HG03521 (cell line): ENCODE results near the gene INO80C.

ENCODE experiments used
- ATAC-seq: cut with Tn5 transposase; IDR thresholded peaks from one replicate; pipeline ENCODE4 v1.9.1; 2021; ENCODE audit warnings: mild to moderate bottlenecking, moderate library complexity; ENCODE audit not compliant: unreplicated experiment

INO80C gene

DNA sequence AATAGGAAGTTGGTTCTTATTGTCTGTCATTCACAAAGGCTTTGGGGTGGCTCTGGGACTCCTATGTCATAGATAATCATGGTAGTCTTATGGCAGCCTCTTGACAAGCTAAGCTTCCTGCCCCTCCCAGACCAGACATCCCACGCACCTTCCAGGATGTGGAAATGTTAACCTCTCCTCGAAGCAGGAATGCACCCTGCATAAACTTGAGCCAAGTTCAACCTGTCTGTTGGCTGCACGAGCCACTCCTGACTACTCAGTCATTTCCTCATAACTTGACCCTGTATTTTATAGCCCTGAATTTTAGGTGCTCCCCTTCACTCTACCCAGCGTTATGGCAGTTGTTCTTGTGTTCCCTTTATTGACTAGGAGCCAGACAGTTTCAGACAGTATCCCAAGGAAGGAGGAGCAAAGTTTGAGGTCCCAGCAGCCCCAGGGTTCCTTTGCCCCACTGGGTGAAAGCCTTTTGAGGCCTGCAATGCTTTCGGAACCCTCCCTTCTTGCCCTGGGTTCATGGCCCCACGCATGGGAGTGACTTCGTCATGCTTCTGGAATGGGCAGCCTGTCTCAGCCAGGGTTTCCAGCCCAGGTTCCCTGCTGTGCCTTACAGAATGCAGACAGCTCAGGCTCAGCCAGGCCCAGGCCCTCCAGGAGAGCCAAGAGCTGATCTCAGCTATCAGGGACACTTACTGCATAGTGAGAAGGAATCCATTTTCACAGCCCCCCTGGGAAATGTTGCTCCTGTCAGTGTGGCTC, 15.6 kb upstream of the INO80C start:
- no peak for ATAC-seq

DNA sequence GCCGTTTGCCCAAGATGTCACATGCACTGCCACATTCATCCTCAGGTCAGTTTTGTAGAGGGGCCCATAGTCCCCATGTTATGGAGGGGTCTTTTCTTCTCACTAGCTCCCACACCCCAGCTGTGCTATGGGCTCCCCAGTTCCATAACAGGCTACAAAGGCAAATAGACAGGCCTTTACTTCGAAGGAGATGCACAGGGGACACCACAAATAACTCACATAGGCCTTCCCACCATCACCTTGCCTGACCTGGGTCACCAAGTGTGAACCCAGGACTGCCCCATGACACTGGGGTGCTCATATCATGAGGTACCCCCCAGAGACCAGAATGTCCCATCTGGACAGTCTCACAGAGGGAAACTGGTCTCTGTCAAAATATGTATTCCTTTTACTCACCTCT, 15.0 kb upstream of the INO80C start:
- no peak for ATAC-seq

- ATAC-seq: no peak
Measured at GRCh38 chr18:35511833-35512232, 14.1 kb upstream of the INO80C start.

GRCh38 chr18:35511428-35511827, 13.7 kb upstream of the INO80C start:
- no peak for ATAC-seq

GRCh38 chr18:35510076-35510651, 12.4 kb upstream of the INO80C start:
- no peak for ATAC-seq

GRCh38 chr18:35508746-35509338, 11.1 kb upstream of the INO80C start:
- ATAC-seq: no peak

DNA sequence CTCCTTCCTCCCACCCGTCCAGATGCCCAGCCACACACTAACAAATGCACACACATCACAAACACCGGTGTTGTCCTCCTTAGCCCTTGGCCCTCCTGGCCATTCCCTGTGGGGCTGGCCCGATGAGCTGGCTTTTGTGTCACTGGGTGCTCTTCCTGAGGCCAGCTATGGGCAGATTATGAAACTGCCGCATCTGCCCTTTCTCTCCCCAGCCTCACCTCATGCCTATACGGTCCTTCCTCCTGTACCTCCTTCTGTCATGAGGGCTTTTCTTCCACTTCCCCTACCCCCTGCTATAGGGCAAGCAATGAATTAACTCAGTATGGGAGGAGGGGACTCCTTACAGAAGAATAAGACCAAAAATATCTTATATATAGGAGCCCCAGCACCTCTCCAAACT, 10.3 kb upstream of the INO80C start:
- no peak for ATAC-seq

- no peak for ATAC-seq
Measured at GRCh38 chr18:35507623-35508022, 9.9 kb upstream of the INO80C start.

DNA sequence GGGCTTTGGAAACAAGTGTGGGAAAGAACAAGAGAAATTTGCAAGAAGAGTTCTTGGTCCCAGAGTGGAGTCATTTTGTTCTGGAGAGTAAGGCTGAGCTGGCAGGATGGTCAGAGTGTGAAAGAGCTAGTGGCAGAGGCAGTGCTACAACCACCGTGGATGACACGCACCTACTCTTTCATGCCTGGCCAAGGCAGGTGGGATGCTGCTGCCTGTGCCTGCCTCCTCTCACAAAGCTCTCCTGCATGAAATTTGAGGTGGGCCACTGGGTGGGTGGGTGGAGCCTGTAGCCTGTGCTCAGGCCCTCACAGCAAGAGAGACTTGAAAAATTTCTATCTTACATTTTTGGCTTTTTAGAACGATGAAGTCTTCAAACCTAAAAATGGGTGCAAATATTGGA, 9.4 kb upstream of the INO80C start:
- ATAC-seq: no peak

DNA sequence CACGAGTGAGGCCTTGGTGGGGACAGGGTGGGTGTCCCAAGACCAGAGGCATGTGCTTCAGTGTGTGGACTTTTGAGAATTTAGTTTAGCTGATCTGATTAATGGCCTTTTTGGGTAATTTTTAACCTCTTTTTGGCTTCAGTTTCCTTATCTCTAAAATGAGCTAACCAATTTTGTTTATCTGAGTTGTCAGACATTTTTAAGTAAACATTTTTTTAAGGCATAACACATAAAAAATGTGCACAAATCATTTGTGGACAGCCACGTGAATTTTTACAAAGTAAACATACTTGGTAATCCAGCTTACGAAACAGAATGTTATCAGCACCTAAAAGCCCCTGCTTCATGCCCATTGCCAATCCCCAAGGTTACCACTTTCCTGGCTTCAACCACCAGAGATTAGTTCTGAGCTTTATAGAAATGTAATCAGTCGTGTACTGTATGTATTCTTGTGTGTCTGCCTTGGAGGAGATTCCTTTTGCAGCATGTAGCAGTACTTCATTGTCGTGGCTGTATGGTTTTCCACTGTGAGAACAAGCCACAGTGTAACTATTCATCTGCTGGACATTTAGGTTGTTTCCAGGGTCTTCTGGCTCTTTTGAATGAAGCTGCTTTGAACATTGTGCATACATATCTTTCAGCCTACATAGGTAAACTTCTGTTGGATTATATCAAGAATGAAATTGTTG, 8.4 kb upstream of the INO80C start:
- ATAC-seq: no peak

GRCh38 chr18:35504996-35505395, 7.2 kb upstream of the INO80C start:
- ATAC-seq: no peak

GRCh38 chr18:35502052-35502451, 4.3 kb upstream of the INO80C start:
- no peak for ATAC-seq

- ATAC-seq: no peak
Measured at GRCh38 chr18:35501369-35501768, 3.6 kb upstream of the INO80C start.

DNA sequence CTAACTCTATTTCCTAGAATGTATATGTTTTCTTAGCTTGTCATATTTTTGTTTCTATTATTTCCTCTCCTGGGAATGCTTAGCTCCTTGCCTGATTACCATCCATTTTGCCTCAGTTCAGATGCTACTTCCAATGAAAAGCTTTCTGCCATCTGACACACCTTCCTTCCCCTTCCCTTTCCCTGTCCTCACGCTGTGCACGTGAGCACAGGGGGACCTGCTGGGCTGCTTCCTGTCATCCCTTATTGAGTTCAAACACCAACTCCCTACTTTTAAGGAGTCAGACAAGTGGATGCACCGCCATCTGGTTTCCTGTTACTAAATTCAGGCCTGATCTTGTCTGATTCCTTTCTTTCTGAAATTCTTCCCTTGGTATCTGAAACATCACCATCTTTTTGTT, 2.4 kb upstream of the INO80C start:
- no peak for ATAC-seq

DNA sequence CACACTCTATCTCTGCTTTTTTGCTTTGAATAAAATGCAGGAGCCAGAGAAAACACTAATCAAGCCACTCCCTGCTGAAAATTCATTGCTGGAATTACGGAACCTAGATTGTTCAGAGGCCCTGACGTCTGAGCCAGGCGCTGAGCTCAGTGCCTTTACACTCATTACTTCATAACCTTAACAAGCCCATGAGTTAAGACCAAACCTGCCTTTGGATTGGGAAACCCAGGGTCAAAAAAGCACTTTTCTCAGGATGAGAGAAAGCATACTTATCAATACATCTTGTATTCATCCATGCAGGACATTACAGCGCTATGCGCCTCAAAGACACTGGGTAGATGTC, 762 bp downstream of the INO80C start:
- ATAC-seq: peak; percentile 5

DNA sequence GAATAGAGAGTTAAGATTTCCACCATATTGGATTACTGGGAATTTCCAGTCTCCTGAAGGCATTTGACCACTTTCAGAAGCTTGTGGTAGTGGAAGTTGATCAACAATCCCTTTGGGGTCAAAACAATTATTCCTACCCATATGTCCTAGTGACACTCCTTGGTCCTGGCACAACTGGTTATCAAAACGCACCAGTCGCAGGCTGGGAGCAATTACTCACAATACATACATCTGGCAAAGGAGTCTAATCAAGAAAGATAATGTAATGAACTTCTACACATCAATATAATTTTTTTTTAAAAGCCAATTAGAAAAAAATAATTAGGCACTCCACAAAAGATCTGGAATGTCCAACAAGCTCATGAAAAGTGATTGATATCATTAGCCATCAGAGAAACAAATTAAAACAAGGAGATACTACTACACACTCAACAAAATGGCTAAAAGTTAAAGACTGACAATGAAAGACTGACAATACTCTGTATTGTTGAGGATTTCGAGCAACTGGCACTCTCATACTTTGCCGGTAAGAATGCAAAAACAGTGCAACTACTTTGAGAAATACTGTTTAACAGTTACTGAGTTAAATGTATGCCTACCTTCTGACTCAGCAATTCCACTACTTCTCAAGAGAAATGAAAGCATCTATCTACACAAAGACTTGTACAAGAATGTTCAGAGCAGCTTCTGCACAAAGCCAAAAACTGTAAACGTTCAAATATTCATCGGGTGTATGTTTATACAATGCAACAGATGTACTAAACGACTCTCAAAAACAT, 2.0 kb downstream of the INO80C start:
- ATAC-seq: no peak

- ATAC-seq: no peak
Measured at GRCh38 chr18:35494251-35495220, 3.2 kb downstream of the INO80C start.

DNA sequence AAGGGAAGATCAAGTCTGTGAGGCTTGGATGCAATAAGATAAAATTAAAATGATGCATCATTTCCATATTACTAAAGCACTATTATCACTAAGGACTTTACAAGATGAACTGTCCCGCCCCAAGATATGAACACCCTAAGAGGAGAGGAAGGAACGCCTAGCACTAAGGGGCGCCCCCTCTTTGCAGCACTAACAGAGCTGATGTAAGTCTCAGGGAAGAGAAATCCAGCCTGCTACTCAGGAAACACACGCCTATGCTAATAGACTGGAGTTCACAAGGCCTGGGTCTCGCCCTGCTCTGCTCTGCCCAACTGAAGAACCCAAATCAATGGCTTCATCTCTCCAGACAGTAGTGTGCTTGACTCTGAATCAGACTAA, 6.1 kb downstream of the INO80C start:
- ATAC-seq: no peak

DNA sequence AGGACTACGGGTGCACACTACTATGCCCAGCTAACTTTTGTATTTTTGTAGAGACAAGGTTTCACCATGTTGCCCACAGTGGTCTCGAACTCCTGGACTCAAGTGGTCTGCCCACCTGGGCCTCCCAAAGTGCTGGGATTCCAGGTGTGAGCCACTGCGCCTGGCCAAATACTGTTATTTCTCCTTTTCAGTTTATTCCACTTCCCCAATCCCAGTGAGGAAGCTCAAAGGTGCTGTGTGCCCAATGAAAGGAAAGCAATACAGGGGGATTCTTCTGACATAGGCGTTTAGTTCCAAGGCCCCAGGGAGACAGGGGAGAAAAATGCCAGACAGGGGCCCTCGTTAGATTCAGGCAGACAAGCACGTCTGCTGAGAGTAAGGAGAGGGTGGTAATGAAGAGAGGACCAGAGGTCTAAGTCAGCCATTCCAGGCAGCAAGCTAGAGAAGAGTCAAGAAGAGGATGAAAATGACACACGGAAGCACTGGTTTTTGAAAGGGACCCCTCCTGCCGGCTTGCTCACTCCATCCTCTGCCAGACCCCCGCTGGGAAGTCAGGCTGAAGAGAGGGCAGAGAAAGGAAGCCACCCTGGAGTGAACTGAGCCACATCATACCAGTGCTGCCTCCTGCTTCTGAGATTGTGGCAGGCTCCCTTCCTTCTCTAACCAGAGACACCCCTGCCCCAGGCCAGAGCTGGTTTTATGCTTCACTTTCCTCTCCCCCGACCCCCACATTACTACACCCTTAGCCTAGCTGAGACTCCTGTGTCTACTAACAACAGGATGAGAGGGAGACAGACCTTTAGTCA, 6.7 kb downstream of the INO80C start:
- ATAC-seq: no peak
